Anterior cingulate cortex (tissue), 58 donors: ENCODE measurements around the gene NR5A2.

Experiments used
- DNase-seq, 58 donors: peaks; one replicate each; lab custom pipeline; 2025; lab: John Stamatoyannopoulos, UW

NR5A2 gene

DNA sequence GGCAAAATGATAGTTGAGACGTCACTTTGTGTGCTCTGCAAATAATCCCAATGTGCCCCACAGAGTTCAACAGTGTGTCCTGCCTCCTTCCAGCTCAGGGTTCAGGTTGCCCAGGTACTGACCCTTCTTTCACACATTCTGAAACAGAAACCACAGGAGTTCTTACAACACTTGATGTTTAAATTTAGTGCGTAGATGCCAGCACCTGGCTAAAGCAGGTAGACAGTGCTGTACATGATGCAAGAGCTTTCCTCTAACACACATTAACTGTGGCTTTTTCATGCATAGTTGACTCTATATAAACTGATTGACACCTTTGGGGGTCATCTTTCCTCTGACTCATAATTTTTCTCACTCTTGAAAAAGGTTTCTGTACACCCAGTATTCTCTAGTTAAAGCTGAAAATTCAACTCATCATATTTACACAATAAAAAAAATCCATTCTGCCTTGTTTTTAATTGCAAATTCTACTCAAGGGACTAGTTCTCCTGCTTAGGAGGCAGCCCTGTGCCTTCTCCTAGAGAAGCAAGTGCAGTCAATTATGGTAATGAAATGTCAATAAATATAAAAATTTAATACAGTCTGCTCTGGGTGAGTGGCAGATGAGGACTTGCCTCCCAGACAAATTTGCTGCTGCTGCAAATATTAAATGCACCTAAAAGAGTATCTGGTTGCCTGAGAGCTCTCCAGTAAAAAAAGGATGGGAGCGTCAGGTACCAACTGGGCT is 91.4 kb downstream of the NR5A2 start:
- DNase-seq = no peak

- DNase-seq = no peak
These were observed 93.9 kb downstream of the NR5A2 start for GRCh38 chr1:200121421-200121820.

DNA sequence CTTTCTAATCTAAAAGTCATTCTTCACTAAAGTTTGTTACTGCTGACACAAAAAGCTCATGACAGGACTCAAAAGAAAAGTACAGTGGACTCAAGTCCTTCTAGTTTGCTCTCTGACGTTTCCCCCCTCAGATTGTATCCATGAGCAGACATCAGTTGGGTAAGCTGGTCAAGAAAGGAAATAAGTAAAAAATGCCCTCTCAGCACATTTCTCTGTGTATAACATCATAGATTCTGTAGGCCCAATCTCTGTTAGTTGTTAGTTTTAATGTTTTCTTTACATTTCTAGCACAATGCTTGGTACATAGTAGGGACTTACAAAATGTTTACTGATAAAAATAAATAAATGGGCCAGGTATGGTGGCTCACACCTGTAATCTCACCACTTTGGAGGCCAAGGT is 96.8 kb downstream of the NR5A2 start:
- DNase-seq = no peak

GRCh38 chr1:200128081-200128480 is 100.6 kb downstream of the NR5A2 start:
- no peak for DNase-seq

- no peak for DNase-seq
These were observed 101.7 kb downstream of the NR5A2 start for GRCh38 chr1:200128944-200129879.

- no peak for DNase-seq
These were observed 103.0 kb downstream of the NR5A2 start for GRCh38 chr1:200130552-200130951.

DNA sequence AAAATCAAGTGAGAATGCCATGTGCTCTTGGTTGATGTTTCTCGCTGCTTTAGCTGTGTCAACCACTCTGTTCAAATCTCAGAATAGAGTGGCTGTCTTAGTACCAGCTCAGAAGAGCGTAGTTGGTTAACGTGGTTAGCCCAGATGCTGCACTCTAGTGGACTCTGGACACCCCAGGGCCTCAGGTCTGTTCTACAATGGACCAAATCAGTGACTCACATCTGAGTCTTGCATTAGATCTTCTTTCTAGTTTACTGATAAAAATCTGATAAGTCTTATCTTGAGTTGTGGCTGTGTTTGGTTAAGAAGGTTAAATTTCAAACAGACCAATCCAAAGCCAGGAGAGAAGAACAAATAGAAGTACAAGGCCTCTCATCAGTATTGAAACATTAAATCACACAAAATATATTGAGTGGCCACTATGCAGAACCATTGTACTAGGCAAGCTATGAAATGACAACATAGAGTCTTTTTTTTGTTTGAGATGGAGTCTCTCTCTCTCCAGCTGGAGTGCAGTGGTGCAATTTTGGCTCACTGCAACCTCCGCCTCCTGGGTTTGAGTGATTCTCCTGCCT is 104.1 kb downstream of the NR5A2 start:
- DNase-seq = no peak

DNA sequence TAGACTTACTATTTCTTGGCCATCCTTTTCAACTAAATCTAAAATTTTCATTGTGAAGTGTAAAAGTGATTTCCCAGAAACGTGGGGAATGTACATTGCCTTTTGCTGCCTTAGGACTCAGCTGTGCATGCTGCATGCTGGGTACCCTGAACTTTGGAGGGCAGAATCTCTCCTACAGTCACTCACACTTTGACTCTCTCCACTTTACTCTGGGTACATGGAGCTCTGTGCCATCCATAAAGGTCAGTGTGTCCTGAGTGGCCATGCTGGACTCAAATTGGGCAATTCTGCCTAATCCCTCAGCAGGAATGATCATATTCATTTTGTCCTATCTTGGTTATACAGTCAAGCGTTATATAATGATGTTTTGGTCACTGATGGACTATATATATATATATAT is 105.6 kb downstream of the NR5A2 start:
- no peak for DNase-seq

DNA sequence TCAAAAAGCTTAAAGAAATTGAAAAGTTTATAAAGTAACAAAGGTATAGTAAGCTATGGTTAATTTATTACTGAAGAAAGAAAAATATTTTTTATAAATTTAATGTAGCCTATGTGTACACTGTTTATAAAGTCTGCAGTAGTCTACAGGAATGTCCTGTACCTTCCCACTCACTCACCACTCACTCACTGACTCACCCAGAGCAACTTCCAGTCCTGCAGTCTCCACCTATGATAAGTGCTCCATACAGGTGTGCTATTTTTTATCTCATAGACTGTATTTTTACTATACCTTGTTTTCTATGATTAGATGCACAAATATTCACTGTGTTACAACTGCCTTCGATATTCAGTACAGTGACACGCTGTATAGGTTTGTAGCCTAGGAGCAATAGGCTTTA is 106.6 kb downstream of the NR5A2 start:
- no peak for DNase-seq

- no peak for DNase-seq
These were observed 108.9 kb downstream of the NR5A2 start for GRCh38 chr1:200136384-200136783.

DNA sequence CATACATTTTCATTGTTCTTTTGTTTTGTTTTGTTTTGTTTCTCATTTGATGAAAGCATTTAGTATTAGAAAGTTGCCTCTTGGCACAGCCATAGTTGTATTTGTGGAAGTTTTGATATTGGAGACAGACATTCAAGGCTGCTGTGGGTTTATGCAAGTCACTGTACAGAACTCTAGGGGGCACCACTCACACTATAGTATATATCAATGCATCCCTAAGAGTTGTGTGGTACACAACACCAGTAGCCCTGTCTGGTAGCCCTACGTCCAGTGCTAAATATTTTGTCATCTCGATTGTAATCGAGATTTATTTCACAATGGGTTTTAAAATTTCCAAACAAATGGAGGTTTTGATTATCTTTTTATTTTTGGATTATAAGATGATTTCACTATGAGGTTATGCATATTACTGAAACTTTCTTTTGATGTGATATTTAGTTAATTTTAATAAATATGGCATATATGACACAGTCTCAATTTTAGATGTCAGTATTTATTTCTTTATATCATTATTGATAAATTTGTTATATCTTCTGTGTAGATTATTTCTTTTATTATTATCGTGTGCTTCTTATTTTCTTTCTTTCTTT is 112.2 kb downstream of the NR5A2 start:
- DNase-seq = no peak

DNA sequence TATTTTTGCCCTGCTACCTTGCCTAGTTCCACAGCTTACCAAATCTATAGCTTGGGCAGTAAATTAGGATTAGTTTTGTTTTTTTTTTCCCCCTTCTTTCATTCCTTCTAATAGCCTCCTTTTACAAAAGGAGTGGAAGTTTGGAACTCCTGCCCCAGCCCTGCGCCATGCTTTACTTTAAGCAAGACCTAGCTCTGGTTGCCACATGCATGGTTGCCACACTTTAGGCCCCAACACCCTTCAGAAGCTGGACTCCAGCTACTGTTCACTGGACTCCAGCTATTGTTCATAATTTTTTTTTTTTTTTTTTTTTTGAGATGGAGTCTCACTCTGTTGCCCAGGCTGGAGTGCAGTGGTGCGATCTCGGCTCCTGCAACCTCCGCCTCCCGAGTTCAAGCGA is 115.8 kb downstream of the NR5A2 start:
- no peak for DNase-seq

DNA sequence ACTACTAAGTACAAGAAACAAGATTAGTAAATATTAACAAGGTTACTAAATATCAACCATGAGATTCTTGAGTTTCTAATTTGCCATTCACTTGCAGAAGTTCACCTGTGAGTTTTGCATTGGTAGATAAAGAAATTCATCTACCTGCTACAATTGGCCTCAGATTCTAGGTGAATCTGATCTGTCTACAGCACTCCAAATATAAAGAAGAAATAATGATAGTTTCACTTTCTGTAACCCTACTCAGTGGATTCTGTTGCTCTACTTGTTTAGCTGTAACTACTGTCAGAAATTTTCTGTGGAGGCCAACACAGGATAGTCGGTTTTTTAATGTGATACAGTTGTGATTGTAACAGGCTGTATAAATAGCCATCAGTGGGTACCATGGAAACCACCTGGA is 118.6 kb downstream of the NR5A2 start:
- no peak for DNase-seq

GRCh38 chr1:200147094-200147493 is 119.6 kb downstream of the NR5A2 start:
- DNase-seq = no peak

GRCh38 chr1:200147742-200148141 is 120.2 kb downstream of the NR5A2 start:
- DNase-seq = no peak

DNA sequence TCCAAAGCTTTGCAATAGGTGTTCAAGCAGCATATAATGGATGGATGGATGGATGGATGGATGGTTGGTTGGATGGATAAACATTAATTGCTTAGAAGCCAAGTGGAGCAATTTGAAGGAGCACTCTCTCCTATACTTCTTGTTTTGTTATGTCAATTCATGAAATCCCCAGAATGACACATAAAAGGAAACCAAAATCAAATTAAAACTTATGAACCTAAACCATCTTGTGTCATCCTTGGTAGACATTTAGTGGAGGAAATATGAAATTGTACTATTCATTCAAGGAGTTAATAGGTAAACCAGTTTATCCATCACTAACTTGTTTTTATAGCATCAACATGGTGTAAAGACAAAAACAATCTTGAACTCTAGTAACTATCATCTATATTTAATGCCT is 122.5 kb downstream of the NR5A2 start:
- DNase-seq = no peak

- DNase-seq = no peak
These were observed 123.2 kb downstream of the NR5A2 start for GRCh38 chr1:200150721-200151120.

- no peak for DNase-seq
These were observed 124.8 kb downstream of the NR5A2 start for GRCh38 chr1:200152336-200152735.

- no peak for DNase-seq
These were observed 126.0 kb downstream of the NR5A2 start for GRCh38 chr1:200153277-200154055.

GRCh38 chr1:200154069-200154767 is 126.7 kb downstream of the NR5A2 start:
- no peak for DNase-seq
